H9 (cell line): Measurements from ENCODE around the gene KRT80. TPM values are rescaled to one million over a fixed set of nuclear protein-coding genes. Genes with fewer than 3 reads are reported as not detected.
A peak's percentile ranks its signal among the peaks of the same experiment; 100 is the strongest.

Experiments used
- DNase-seq: peaks from one replicate; pipeline ENCODE4 v3.0.0-alpha.2; 2017
- H2AFZ ChIP-seq: one replicate; pipeline ENCODE4 v1.6.1; 2013; ENCODE audit warnings: mild to moderate bottlenecking, low read length, control low read depth, moderate library complexity
- H2AK5ac ChIP-seq: 2 replicates; pipeline ENCODE4 v1.6.1; 2013; ENCODE audit warnings: low read length, control low read depth, mixed read lengths; ENCODE audit not compliant: insufficient read length
- H2BK120ac ChIP-seq: one replicate; pipeline ENCODE4 v1.6.1; 2013; ENCODE audit warnings: low read depth, mild to moderate bottlenecking, low read length, control low read depth, inconsistent platforms; ENCODE audit not compliant: poor library complexity, severe bottlenecking
- H2BK12ac ChIP-seq: 2 replicates; pipeline ENCODE4 v1.6.1; 2013; ENCODE audit warnings: low read length, control low read depth, mixed read lengths, low read depth; ENCODE audit not compliant: insufficient read length
- H2BK15ac ChIP-seq: 2 replicates; pipeline ENCODE4 v1.6.1; 2013; ENCODE audit warnings: low read depth, low read length, control low read depth
- H2BK20ac ChIP-seq: one replicate; pipeline ENCODE4 v1.6.1; 2013; ENCODE audit warnings: low read depth, mild to moderate bottlenecking, low read length, control low read depth, inconsistent platforms; ENCODE audit not compliant: poor library complexity, severe bottlenecking
- H2BK5ac ChIP-seq: 2 replicates; pipeline ENCODE4 v1.6.1; 2013; ENCODE audit warnings: low read length, control low read depth, mixed read lengths; ENCODE audit not compliant: insufficient read length
- H3K14ac ChIP-seq: 2 replicates; pipeline ENCODE4 v1.6.1; 2013; ENCODE audit warnings: low read length, control low read depth; ENCODE audit not compliant: insufficient read depth
- H3K18ac ChIP-seq: 2 replicates; pipeline ENCODE4 v1.6.1; 2013; ENCODE audit warnings: low read depth, mild to moderate bottlenecking, mixed read lengths, low read length, control low read depth; ENCODE audit not compliant: insufficient read length
- H3K23ac ChIP-seq: 2 replicates; pipeline ENCODE4 v1.6.1; 2013; ENCODE audit warnings: low read length, control low read depth, mixed read lengths, low read depth; ENCODE audit not compliant: insufficient read length
- H3K23me2 ChIP-seq: 2 replicates; pipeline ENCODE4 v1.6.1; 2013; ENCODE audit warnings: low read depth, mild to moderate bottlenecking, mixed read lengths, low read length, control low read depth; ENCODE audit not compliant: insufficient read length, poor library complexity, severe bottlenecking
- H3K27ac ChIP-seq: 2 replicates; pipeline ENCODE4 v1.5.1; 2013; ENCODE audit warnings: low read length, control low read depth, mixed read lengths, low read depth; ENCODE audit not compliant: insufficient read length
- H3K27me3 ChIP-seq: 2 replicates; pipeline ENCODE4 v1.6.1; 2013; ENCODE audit warnings: low read length, control low read depth, inconsistent platforms; ENCODE audit not compliant: insufficient read depth
- H3K4ac ChIP-seq: 2 replicates; pipeline ENCODE4 v1.6.1; 2013; ENCODE audit warnings: low read depth, mild to moderate bottlenecking, control low read depth, inconsistent platforms, low read length, moderate library complexity
- H3K4me1 ChIP-seq: 2 replicates; pipeline ENCODE4 v1.6.1; 2013; ENCODE audit warnings: low read length, control low read depth, inconsistent platforms; ENCODE audit not compliant: insufficient read depth
- H3K4me2 ChIP-seq: 2 replicates; pipeline ENCODE4 v1.6.1; 2013; ENCODE audit warnings: low read length, control low read depth, mixed read lengths; ENCODE audit not compliant: insufficient read length, insufficient read depth
- H3K56ac ChIP-seq: 2 replicates; pipeline ENCODE4 v1.6.1; 2013; ENCODE audit warnings: low read depth, mild to moderate bottlenecking, mixed read lengths, low read length, control low read depth; ENCODE audit not compliant: insufficient read length
- H3K79me1 ChIP-seq: 2 replicates; pipeline ENCODE4 v1.6.1; 2013; ENCODE audit warnings: low read depth, mild to moderate bottlenecking, moderate library complexity, low read length, control low read depth, inconsistent platforms; ENCODE audit not compliant: insufficient read depth, poor library complexity, severe bottlenecking
- H3K79me2 ChIP-seq: 2 replicates; pipeline ENCODE4 v1.6.1; 2013; ENCODE audit warnings: low read length, control low read depth, inconsistent platforms; ENCODE audit not compliant: insufficient read depth
- H3K9ac ChIP-seq: 2 replicates; pipeline ENCODE4 v1.6.1; 2013; ENCODE audit warnings: low read length, control low read depth, mixed read lengths; ENCODE audit not compliant: insufficient read length; ENCODE audit errors: extremely low read depth
- H3K9me3 ChIP-seq: one replicate; pipeline ENCODE4 v1.6.1; 2013; ENCODE audit warnings: low read depth, low read length, inconsistent platforms; ENCODE audit not compliant: control insufficient read depth
- H3T11ph ChIP-seq: one replicate; pipeline ENCODE4 v1.6.1; 2013; ENCODE audit warnings: mild to moderate bottlenecking, low read length, control low read depth, inconsistent platforms
- H4K20me1 ChIP-seq: one replicate; pipeline ENCODE4 v1.6.1; 2013; ENCODE audit not compliant: control insufficient read depth, insufficient read length, insufficient read depth
- H4K5ac ChIP-seq: 2 replicates; pipeline ENCODE4 v1.6.1; 2013; ENCODE audit warnings: low read depth, mild to moderate bottlenecking, mixed read lengths, low read length, control low read depth; ENCODE audit not compliant: insufficient read length
- H4K8ac ChIP-seq: replicated peaks from 2 replicates; pipeline ENCODE4 v1.6.1; 2013; ENCODE audit warnings: low read length, control low read depth, mixed read lengths, low read depth; ENCODE audit not compliant: insufficient read length
- H4K91ac ChIP-seq: 2 replicates; pipeline ENCODE4 v1.6.1; 2013; ENCODE audit warnings: low read depth, mild to moderate bottlenecking, moderate library complexity, mixed read lengths, low read length, control low read depth; ENCODE audit not compliant: insufficient read length
- H3K27ac Mint-ChIP-seq, 3 experiments: 2 replicates in 2 of 3; 3 replicates in 1 of 3; pipeline ENCODE4 v1.8.0; 2020 to 2021; ENCODE audit warnings: mixed read lengths in 3 of 3, mild to moderate bottlenecking in 1 of 3, moderate library complexity in 1 of 3
- H3K27me3 Mint-ChIP-seq: 2 replicates; pipeline ENCODE4 v1.8.0; 2021; ENCODE audit warnings: low read depth, mild to moderate bottlenecking, moderate library complexity, mixed read lengths
- H3K36me3 Mint-ChIP-seq, 3 experiments: 2 replicates in 2 of 3; 3 replicates in 1 of 3; pipeline ENCODE4 v1.8.0; 2020 to 2021; ENCODE audit warnings: low read depth in 3 of 3, mixed read lengths in 3 of 3; ENCODE audit not compliant: insufficient read depth in 1 of 3
- H3K4me1 Mint-ChIP-seq, 2 experiments: 2 replicates each; pipeline ENCODE4 v1.8.0; 2020; ENCODE audit warnings: mixed read lengths in 2 of 2
- H3K4me3 Mint-ChIP-seq, 2 experiments: 2 replicates in 1 of 2; 3 replicates in 1 of 2; pipeline ENCODE4 v1.8.0; 2020 to 2021; ENCODE audit warnings: mild to moderate bottlenecking in 2 of 2, mixed read lengths in 2 of 2, moderate library complexity in 1 of 2
- H3K9me3 Mint-ChIP-seq, 2 experiments: 2 replicates in 1 of 2; 3 replicates in 1 of 2; pipeline ENCODE4 v1.8.0; 2020; ENCODE audit warnings: mild to moderate bottlenecking in 2 of 2, mixed read lengths in 2 of 2, moderate library complexity in 1 of 2
- WGBS: extraction: QIAGEN DNeasy Blood & Tissue Kit; methylation state at CpG from one replicate; pipeline ENCODE4 v1.1.7; 2013; ENCODE audit warnings: missing lambda C conversion rate, low lambda C conversion rate, mixed read lengths; ENCODE audit not compliant: insufficient read length; ENCODE audit errors: extremely low coverage; 5-methylcytosine and 5-hydroxymethylcytosine counted together
- total RNA-seq: library from RNA; stranded (reverse); gene quantifications from 2 replicates; pipeline ENCODE4 v1.2.1, GENCODE V29; 2021
- TF ChIP-seq, protein P1 (sequence below): fragments of 200-600 bp; sonication (generic); conservative IDR thresholded peaks from 3 replicates; pipeline ENCODE4 v1.8.0; 2021; ENCODE audit warnings: antibody characterized with exemption, mild to moderate bottlenecking

Gene KRT80
- total RNA-seq, 1 experiment from 2014 or later = not detected

DNA sequence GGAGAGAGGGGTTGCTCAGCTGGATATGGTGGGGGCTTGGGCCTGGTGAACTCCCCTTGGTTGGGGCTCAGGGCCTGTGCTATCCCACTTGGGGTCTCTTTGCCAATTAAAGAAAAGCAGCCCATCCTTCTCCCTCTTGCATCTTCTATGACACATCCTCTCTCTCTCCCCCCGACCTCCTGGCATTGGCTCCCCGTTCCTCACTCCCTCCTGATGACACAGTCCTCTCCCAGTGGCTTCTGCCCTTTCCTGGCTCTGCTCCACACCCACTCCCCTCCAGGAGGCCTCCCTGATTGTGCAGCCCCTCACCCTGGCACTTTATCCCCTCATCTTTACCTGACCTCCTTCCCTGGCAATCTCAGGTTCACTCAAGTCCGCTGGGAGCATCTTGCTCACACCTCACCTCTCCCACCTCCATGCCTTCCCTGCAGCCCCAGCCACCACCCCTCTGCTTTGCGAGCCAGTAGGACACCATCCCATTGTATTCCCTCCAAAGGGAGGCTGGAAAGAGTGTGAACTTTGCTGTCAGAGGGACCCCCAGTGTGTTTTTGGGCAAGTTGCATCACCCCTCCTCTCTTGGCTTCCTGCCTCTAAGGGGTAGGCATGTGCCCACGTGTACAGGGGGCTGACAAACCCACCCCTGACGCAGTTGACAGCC is 10.7 kb downstream of the KRT80 start:
- H2AFZ ChIP-seq = no peak overlapping the region
- no peak for DNase-seq
- H3K4me1 ChIP-seq = peaks cover 2% of the 10 kb centered on the region; the same call in 1 of the 2 replicates
- Mint-ChIP-seq H3K27me3 (peaks cover 14% of the 10 kb centered on the region), H3K36me3 (no peaks in the 10 kb centered on the region), H3K27ac (peak overlapping the region; percentile 44 to 82 (median 81); a peak in 4 of 7 replicates), H3K9me3 (no peaks in the 10 kb centered on the region; a peak in 1 of 5 replicates), H3K4me1 (peaks cover 44 to 48% of the 10 kb centered on the region in 2 experiments), H3K4me3 (peak overlapping the region in 1 of 2 experiments; percentile 55; a peak in 1 of 5 replicates)
- no peak overlapping the region for H3K4me2 ChIP-seq
- no peaks in the 10 kb centered on the region for H3K9me3 ChIP-seq
- no peak overlapping the region for H3K27ac ChIP-seq
- H2AK5ac ChIP-seq = no peak overlapping the region
- no peaks in the 10 kb centered on the region for H4K20me1 ChIP-seq
- TF ChIP-seq, protein P1, sequence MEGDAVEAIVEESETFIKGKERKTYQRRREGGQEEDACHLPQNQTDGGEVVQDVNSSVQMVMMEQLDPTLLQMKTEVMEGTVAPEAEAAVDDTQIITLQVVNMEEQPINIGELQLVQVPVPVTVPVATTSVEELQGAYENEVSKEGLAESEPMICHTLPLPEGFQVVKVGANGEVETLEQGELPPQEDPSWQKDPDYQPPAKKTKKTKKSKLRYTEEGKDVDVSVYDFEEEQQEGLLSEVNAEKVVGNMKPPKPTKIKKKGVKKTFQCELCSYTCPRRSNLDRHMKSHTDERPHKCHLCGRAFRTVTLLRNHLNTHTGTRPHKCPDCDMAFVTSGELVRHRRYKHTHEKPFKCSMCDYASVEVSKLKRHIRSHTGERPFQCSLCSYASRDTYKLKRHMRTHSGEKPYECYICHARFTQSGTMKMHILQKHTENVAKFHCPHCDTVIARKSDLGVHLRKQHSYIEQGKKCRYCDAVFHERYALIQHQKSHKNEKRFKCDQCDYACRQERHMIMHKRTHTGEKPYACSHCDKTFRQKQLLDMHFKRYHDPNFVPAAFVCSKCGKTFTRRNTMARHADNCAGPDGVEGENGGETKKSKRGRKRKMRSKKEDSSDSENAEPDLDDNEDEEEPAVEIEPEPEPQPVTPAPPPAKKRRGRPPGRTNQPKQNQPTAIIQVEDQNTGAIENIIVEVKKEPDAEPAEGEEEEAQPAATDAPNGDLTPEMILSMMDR = no peak
- no peak overlapping the region for H2BK5ac ChIP-seq
- peak overlapping the region; percentile 24; the same call in 1 of the 2 replicates for H3K14ac ChIP-seq
- H3K18ac ChIP-seq = peak overlapping the region; percentile 39
- H3K27me3 ChIP-seq = no peaks in the 10 kb centered on the region
- H4K5ac ChIP-seq = no peak overlapping the region
- H2BK120ac ChIP-seq = no peak overlapping the region
- no peak overlapping the region for H4K91ac ChIP-seq
- H2BK12ac ChIP-seq = no peak overlapping the region
- no peaks in the 10 kb centered on the region for H3K79me1 ChIP-seq
- H2BK15ac ChIP-seq = no peak overlapping the region
- no peak overlapping the region for H3T11ph ChIP-seq
- H3K23me2 ChIP-seq = no peaks in the 10 kb centered on the region
- H2BK20ac ChIP-seq = no peak overlapping the region
- H3K79me2 ChIP-seq = no peaks in the 10 kb centered on the region
- no CpG with 5 or more reads among the region's 6 CpGs for WGBS
- H3K9ac ChIP-seq = no peak overlapping the region
- no peak overlapping the region for H4K8ac ChIP-seq
- no peak overlapping the region for H3K23ac ChIP-seq
- H3K56ac ChIP-seq = no peak overlapping the region
- no peak overlapping the region for H3K4ac ChIP-seq
